Neural progenitor cell (in vitro differentiated cells): Measurements from ENCODE around the gene ZSCAN2.

Source experiments
- EZH2phosphoT487 ChIP-seq: fragments of 200-600 bp; sonication (generic); IDR thresholded peaks from 2 replicates; pipeline ENCODE4 v1.6.1; 2017; ENCODE audit warnings: antibody characterized with exemption
- TF ChIP-seq, protein P1 (sequence below): fragments of 200-600 bp; sonication (generic); IDR thresholded peaks from 2 replicates; pipeline ENCODE4 v1.5.1; 2017; ENCODE audit warnings: antibody characterized with exemption, mild to moderate bottlenecking

DNA sequence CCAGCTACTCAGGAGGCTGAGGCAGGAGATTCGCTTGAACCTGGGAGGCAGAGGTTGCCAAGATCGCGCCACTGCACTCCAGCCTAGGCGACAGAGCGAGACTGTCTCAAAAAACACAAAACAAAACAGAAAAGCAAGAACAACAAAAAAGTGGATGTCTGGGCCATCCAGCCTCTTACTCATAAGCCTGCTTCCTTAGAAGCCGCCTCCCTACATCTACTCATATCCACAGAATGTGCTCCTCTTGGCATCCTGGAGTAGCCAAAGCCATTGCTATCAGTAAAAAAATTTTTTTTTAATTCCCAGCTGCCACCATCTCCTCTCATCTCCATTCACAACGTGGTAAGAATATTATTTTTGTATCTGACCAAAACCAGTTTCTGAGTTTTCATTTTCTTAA, 10.8 kb downstream of the ZSCAN2 start:
- TF ChIP-seq, protein P1, sequence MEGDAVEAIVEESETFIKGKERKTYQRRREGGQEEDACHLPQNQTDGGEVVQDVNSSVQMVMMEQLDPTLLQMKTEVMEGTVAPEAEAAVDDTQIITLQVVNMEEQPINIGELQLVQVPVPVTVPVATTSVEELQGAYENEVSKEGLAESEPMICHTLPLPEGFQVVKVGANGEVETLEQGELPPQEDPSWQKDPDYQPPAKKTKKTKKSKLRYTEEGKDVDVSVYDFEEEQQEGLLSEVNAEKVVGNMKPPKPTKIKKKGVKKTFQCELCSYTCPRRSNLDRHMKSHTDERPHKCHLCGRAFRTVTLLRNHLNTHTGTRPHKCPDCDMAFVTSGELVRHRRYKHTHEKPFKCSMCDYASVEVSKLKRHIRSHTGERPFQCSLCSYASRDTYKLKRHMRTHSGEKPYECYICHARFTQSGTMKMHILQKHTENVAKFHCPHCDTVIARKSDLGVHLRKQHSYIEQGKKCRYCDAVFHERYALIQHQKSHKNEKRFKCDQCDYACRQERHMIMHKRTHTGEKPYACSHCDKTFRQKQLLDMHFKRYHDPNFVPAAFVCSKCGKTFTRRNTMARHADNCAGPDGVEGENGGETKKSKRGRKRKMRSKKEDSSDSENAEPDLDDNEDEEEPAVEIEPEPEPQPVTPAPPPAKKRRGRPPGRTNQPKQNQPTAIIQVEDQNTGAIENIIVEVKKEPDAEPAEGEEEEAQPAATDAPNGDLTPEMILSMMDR, result no peak
- TF ChIP-seq EZH2phosphoT487, result no peak
